Activated CD4-positive, alpha-beta memory T cell treated with anti-CD3 and anti-CD28 coated beads, Interleukin-2, amount 10 ng/mL, durations not matched to agents 7 days and 5 days (primary cell): ENCODE results near the gene USP15. TPM values are rescaled to one million over a fixed set of nuclear protein-coding genes. Genes with fewer than 3 reads are reported as not detected.

Source experiments
- CTCF ChIA-PET: fragments of 350-600 bp; sonication (Branson Sonifier 250); formaldehyde crosslinking; loops from one replicate; lab custom pipeline; 2021; ENCODE audit warnings: antibody characterized with exemption, inconsistent platforms; lab: Charles Lee
- POLR2A ChIA-PET: fragments of 350-600 bp; sonication (Branson Sonifier 250); formaldehyde crosslinking; loops from one replicate; lab custom pipeline; 2021; ENCODE audit warnings: antibody characterized with exemption; lab: Charles Lee
- DNase-seq: peaks from one replicate; pipeline ENCODE4 v3.0.0-alpha.2; 2020
- H3K27ac Mint-ChIP-seq: one replicate; pipeline ENCODE4 v1.8.0; 2021; ENCODE audit warnings: mild to moderate bottlenecking, mixed read lengths
- H3K27me3 Mint-ChIP-seq: one replicate; pipeline ENCODE4 v1.8.0; 2021; ENCODE audit warnings: mixed read lengths
- H3K36me3 Mint-ChIP-seq: one replicate; pipeline ENCODE4 v1.8.0; 2021; ENCODE audit warnings: low read depth, mixed read lengths
- H3K4me1 Mint-ChIP-seq: one replicate; pipeline ENCODE4 v1.8.0; 2021; ENCODE audit warnings: mixed read lengths
- H3K4me3 Mint-ChIP-seq: one replicate; pipeline ENCODE4 v1.8.0; 2021; ENCODE audit warnings: mild to moderate bottlenecking, mixed read lengths
- H3K9me3 Mint-ChIP-seq: one replicate; pipeline ENCODE4 v1.8.0; 2021; ENCODE audit warnings: mixed read lengths
- total RNA-seq, 2 experiments: library from RNA; stranded (reverse); gene quantifications; one replicate each; pipeline ENCODE4 v1.2.3, GENCODE V29; 2021

The USP15 gene
- total RNA-seq, 2 experiments from 2014 or later, result 134 to 161 TPM

DNA sequence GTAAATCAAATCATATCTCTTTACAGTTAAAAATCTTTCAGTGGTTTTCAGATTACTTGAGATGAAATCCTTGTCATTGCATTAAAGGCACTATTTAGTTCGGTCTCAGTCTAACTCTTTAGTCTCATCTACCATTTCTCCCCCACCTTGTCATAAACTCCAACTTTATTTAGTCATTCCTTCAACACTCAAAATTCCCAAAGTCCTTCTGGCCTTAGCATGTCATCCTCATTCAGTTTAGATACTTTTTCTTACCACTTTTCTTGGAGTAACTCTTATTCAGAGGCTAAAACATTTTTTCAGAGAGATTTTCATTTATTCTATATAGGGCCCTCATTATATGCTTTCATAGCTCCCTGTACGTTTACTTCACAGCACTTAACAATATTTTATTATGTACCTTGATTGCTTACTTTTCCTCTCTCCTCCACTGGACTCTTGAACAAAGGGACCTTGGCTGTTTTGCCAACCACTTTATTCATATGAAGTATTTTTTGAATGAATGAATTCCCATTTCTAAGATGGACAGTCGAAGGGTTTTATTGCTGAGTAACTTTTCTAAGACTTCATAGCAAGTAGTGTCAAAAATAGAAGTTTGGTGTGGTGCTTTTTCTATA lies 12.8 kb downstream of the USP15 start:
- no peak overlapping the region for H3K27ac Mint-ChIP-seq
- ChIA-PET POLR2A (no interaction called here), CTCF (no interaction called here)
- peaks cover 46% of the 10 kb centered on the region for H3K36me3 Mint-ChIP-seq
- no peaks in the 10 kb centered on the region for H3K27me3 Mint-ChIP-seq
- H3K9me3 Mint-ChIP-seq, result no peaks in the 10 kb centered on the region
- peaks cover 64% of the 10 kb centered on the region for H3K4me1 Mint-ChIP-seq
- no peak overlapping the region for H3K4me3 Mint-ChIP-seq
- no peak for DNase-seq

GRCh38 chr12:62273724-62274380 lies 13.6 kb downstream of the USP15 start:
- POLR2A ChIA-PET, result interaction anchor here (1.1 kb wide), 1 partner anchor 8 kb away, joined by 4 read pairs; no protein-coding TSS in a partner anchor
- H3K4me3 Mint-ChIP-seq, result no peak overlapping the region
- no peaks in the 10 kb centered on the region for H3K27me3 Mint-ChIP-seq
- H3K9me3 Mint-ChIP-seq, result peaks cover under 1% of the 10 kb centered on the region
- DNase-seq, result no peak
- CTCF ChIA-PET, result no interaction called here
- no peak overlapping the region for H3K27ac Mint-ChIP-seq
- peaks cover 46% of the 10 kb centered on the region for H3K36me3 Mint-ChIP-seq
- H3K4me1 Mint-ChIP-seq, result peaks cover 57% of the 10 kb centered on the region

GRCh38 chr12:62278022-62278421 lies 17.8 kb downstream of the USP15 start:
- H3K4me1 Mint-ChIP-seq, result peaks cover 58% of the 10 kb centered on the region
- CTCF ChIA-PET, result interaction anchor here (0.7 kb wide), 1 partner anchor 13 kb away, joined by 3 read pairs; no protein-coding TSS in a partner anchor
- H3K9me3 Mint-ChIP-seq, result peaks cover 3% of the 10 kb centered on the region
- no peak overlapping the region for H3K27ac Mint-ChIP-seq
- H3K4me3 Mint-ChIP-seq, result no peak overlapping the region
- no peak for DNase-seq
- peaks cover 44% of the 10 kb centered on the region for H3K36me3 Mint-ChIP-seq
- no peaks in the 10 kb centered on the region for H3K27me3 Mint-ChIP-seq
- POLR2A ChIA-PET, result interaction anchor here (0.6 to 1.2 kb wide), 3 partner anchors 12 to 101 kb away, joined by 3 to 4 read pairs (median 3); no protein-coding TSS in a partner anchor

GRCh38 chr12:62279058-62279457 lies 18.9 kb downstream of the USP15 start:
- no peak for DNase-seq
- CTCF ChIA-PET, result no interaction called here
- no peak overlapping the region for H3K4me3 Mint-ChIP-seq
- H3K4me1 Mint-ChIP-seq, result peaks cover 54% of the 10 kb centered on the region
- no peaks in the 10 kb centered on the region for H3K27me3 Mint-ChIP-seq
- peaks cover 43% of the 10 kb centered on the region for H3K36me3 Mint-ChIP-seq
- H3K27ac Mint-ChIP-seq, result no peak overlapping the region
- POLR2A ChIA-PET, result interaction anchor here (1.2 kb wide), 1 partner anchor 100 kb away, joined by 4 read pairs; no protein-coding TSS in a partner anchor
- peaks cover 3% of the 10 kb centered on the region for H3K9me3 Mint-ChIP-seq

- Mint-ChIP-seq H3K27ac (no peak overlapping the region), H3K4me3 (no peak overlapping the region), H3K36me3 (peaks cover 46% of the 10 kb centered on the region), H3K4me1 (peaks cover 47% of the 10 kb centered on the region), H3K9me3 (peaks cover 3% of the 10 kb centered on the region), H3K27me3 (no peaks in the 10 kb centered on the region)
- ChIA-PET POLR2A (no interaction called here), CTCF (no interaction called here)
- DNase-seq, result no peak
Observed at GRCh38 chr12:62279961-62280360, 19.8 kb downstream of the USP15 start.

GRCh38 chr12:62282057-62282774 lies 22.0 kb downstream of the USP15 start:
- POLR2A ChIA-PET, result no interaction called here
- Mint-ChIP-seq H3K9me3 (peaks cover 11% of the 10 kb centered on the region), H3K36me3 (peaks cover 54% of the 10 kb centered on the region), H3K27me3 (no peaks in the 10 kb centered on the region), H3K4me3 (no peak overlapping the region), H3K4me1 (peaks cover 52% of the 10 kb centered on the region), H3K27ac (no peak overlapping the region)
- no peak for DNase-seq
- CTCF ChIA-PET, result no interaction called here

DNA sequence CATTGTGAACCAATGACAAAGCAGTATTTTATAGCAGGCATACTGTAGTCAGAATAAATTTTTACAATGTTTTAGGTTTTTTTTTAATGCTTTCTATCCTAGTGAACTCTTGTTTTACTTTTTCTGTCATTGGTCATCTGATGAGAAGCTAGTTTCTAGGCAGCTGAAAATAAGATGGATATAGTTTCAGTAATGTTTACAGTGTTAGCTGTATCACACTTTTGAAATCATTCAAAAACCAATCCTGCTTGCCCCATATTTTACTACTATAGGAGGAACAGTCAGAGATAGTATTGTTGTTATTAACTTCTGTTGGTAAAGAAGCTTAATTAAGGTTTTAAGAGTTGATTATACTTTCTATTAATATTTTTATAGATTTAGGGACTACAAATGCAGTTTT lies 24.5 kb downstream of the USP15 start:
- Mint-ChIP-seq H3K4me1 (peaks cover 66% of the 10 kb centered on the region), H3K4me3 (no peak overlapping the region), H3K36me3 (peaks cover 65% of the 10 kb centered on the region), H3K9me3 (peaks cover 11% of the 10 kb centered on the region), H3K27ac (no peak overlapping the region), H3K27me3 (no peaks in the 10 kb centered on the region)
- POLR2A ChIA-PET, result interaction anchor here (1.2 to 1.8 kb wide), 2 partner anchors 9 to 19 kb away, joined by 4 read pairs; no protein-coding TSS in a partner anchor
- no peak for DNase-seq
- CTCF ChIA-PET, result no interaction called here

DNA sequence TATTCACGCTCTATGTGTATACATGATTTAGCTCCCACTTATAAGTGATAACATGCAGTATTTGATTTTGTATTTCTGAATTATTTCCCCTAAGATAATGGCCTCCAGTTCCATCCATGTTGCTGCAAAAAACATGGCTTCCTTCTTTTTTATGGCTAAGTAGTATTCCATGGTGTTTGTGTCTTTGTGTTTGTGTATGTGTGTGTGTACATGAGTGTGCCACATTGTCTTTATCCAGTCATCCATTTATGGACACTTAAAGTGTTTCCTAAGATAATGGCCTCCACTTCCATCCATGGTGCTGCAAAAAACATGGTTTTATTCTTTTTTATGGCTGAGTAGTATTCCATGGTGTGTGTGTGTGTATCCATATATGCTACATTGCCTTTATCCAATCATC lies 25.1 kb downstream of the USP15 start:
- Mint-ChIP-seq H3K27ac (no peak overlapping the region), H3K27me3 (no peaks in the 10 kb centered on the region), H3K4me3 (no peak overlapping the region), H3K9me3 (peaks cover 15% of the 10 kb centered on the region), H3K4me1 (peaks cover 68% of the 10 kb centered on the region), H3K36me3 (peaks cover 66% of the 10 kb centered on the region)
- no peak for DNase-seq
- CTCF ChIA-PET, result no interaction called here
- POLR2A ChIA-PET, result interaction anchor here (1.2 kb wide), 1 partner anchor 20 kb away, joined by 4 read pairs; no protein-coding TSS in a partner anchor

DNA sequence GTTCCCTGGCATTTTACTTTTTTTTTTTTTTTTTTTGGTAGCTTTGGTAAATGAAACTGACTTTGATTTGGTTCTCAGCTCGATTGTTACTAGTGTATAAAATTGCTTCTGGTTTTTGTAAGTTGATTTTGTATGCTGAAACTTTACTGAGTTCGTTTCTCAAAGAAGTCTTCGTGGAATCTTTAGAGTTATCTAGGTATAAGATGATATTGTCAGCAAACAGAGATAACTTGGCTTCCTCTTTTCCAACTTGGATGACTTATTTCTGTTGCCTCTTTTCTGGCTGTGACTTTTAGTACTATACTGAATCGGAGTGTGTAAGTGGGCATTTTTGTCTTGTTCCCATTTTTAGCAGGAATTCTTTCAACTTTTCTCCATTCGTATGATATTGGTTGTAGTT lies 28.1 kb downstream of the USP15 start:
- H3K4me1 Mint-ChIP-seq, result peaks cover 70% of the 10 kb centered on the region
- peak overlapping the region; percentile 32 for H3K27ac Mint-ChIP-seq
- ChIA-PET CTCF (no interaction called here), POLR2A (no interaction called here)
- DNase-seq, result no peak
- H3K9me3 Mint-ChIP-seq, result peaks cover 24% of the 10 kb centered on the region
- peaks cover 75% of the 10 kb centered on the region for H3K36me3 Mint-ChIP-seq
- H3K4me3 Mint-ChIP-seq, result no peak overlapping the region
- no peaks in the 10 kb centered on the region for H3K27me3 Mint-ChIP-seq

GRCh38 chr12:62290846-62291245 lies 30.6 kb downstream of the USP15 start:
- no peaks in the 10 kb centered on the region for H3K27me3 Mint-ChIP-seq
- H3K27ac Mint-ChIP-seq, result no peak overlapping the region
- H3K4me1 Mint-ChIP-seq, result peaks cover 70% of the 10 kb centered on the region
- ChIA-PET POLR2A (interaction anchor here (1.7 kb wide), 1 partner anchor 23 kb away, joined by 3 read pairs; no protein-coding TSS in a partner anchor), CTCF (no interaction called here)
- no peak overlapping the region for H3K4me3 Mint-ChIP-seq
- peaks cover 17% of the 10 kb centered on the region for H3K9me3 Mint-ChIP-seq
- H3K36me3 Mint-ChIP-seq, result peaks cover 76% of the 10 kb centered on the region
- DNase-seq, result no peak

- H3K4me1 Mint-ChIP-seq, result peaks cover 66% of the 10 kb centered on the region
- ChIA-PET CTCF (no interaction called here), POLR2A (interaction anchor here (1.5 to 1.7 kb wide), 2 partner anchors 24 to 32 kb away, joined by 3 to 4 read pairs; partner anchors contain the start of gene USP15)
- no peak overlapping the region for H3K4me3 Mint-ChIP-seq
- H3K9me3 Mint-ChIP-seq, result peaks cover 16% of the 10 kb centered on the region
- H3K27ac Mint-ChIP-seq, result no peak overlapping the region
- no peak for DNase-seq
- H3K36me3 Mint-ChIP-seq, result peaks cover 77% of the 10 kb centered on the region
- no peaks in the 10 kb centered on the region for H3K27me3 Mint-ChIP-seq
Observed at GRCh38 chr12:62291864-62292760, 31.9 kb downstream of the USP15 start.

DNA sequence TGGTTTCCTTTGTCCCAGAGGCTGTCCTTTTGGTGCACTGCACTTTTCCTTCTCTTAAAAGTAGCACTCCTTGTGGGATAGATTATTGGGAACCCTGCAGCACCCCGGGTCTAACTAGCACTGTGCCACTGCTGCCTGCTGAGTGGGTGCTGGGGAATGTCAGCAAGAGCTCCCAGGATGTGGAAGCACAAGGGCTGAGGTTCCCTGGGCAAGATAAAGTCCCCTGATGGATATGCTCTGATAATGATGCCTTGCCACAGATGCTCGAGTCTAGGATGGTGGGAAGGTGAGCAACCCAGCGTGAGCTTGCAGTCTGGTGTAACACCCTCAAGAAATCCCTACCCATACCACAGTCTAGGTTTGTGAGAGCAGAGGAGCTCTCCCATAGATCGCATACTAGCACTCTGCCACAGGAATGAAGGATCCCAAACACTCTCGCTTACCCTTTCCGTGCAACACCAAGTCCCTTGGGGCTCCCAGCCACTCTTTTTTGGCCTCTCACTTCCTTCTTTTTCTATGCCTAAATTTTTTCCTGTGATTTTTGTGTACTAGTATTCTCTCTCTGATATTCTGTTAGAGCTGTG lies 32.6 kb downstream of the USP15 start:
- H3K9me3 Mint-ChIP-seq, result peaks cover 16% of the 10 kb centered on the region
- no peak for DNase-seq
- peaks cover 61% of the 10 kb centered on the region for H3K4me1 Mint-ChIP-seq
- H3K36me3 Mint-ChIP-seq, result peaks cover 78% of the 10 kb centered on the region
- ChIA-PET POLR2A (interaction anchor here (1.2 to 1.5 kb wide), 2 partner anchors 9 to 33 kb away, joined by 4 read pairs; partner anchors contain the start of gene USP15), CTCF (no interaction called here)
- no peak overlapping the region for H3K27ac Mint-ChIP-seq
- H3K27me3 Mint-ChIP-seq, result no peaks in the 10 kb centered on the region
- no peak overlapping the region for H3K4me3 Mint-ChIP-seq
